PC-3 (cell line): Measurements from ENCODE around the gene ARHGAP31.

Experiments used
- CTCF ChIP-seq: fragments of 300-600 bp; sonication (generic); conservative IDR thresholded peaks from 2 replicates; pipeline ENCODE4 v1.5.1; 2017; ENCODE audit warnings: antibody characterized with exemption, low read depth, mild to moderate bottlenecking, low read length
- EZH2 ChIP-seq: fragments of 300-600 bp; sonication (generic); IDR thresholded peaks from one replicate; pipeline ENCODE4 v1.6.1; 2017; ENCODE audit warnings: antibody characterized with exemption, mild to moderate bottlenecking, low read length; ENCODE audit not compliant: unreplicated experiment

- TF ChIP-seq CTCF (no peak), EZH2 (no peak)
Observed at GRCh38 chr3:119288669-119289403, 5.3 kb upstream of the ARHGAP31 start.
